ENCODE data around the gene SNAP29. TPM values are rescaled to one million over a fixed set of nuclear protein-coding genes. Genes with fewer than 3 reads are reported as not detected.

The SNAP29 gene
- total and polyA plus RNA-seq, 2 donors (not counting 3 experiments of a cell fraction or from before 2014, with no cell fraction given) = 16.4 to 26.7 TPM

- TF ChIP-seq POLR2A (IDR thresholded peaks at IDR 0.05; ENCODE audit: low read depth, low read length) (no peak), FOS (IDR thresholded peaks at IDR 0.05; ENCODE audit: borderline replicate concordance, insufficient read depth, low read length) (no peak), MYC (IDR thresholded peaks at IDR 0.05; ENCODE audit: low read depth, low read length) (no peak), POLR2AphosphoS5 (IDR thresholded peaks at IDR 0.05; ENCODE audit: insufficient read depth, low read depth, low read length) (no peak), JUN (IDR thresholded peaks at IDR 0.05; ENCODE audit: borderline replicate concordance, insufficient read depth, insufficient read length, low read depth) (no peak), MAX (IDR thresholded peaks at IDR 0.05; ENCODE audit: insufficient read depth, insufficient read length) (no peak), CTCF (IDR thresholded peaks at IDR 0.05; ENCODE audit: extremely low read depth in 1 of 2, insufficient read depth in 1 of 2, low read depth in 1 of 2, low read length in 2 of 2) (no peak), GATA2 (IDR thresholded peaks at IDR 0.05; ENCODE audit: insufficient read depth, insufficient read length, low read depth, low read length) (no peak), EZH2 (IDR thresholded peaks at IDR 0.05; ENCODE audit: borderline replicate concordance, low read depth, low read length, severe bottlenecking) (no peak)
- POLR2A ChIA-PET = no interaction called here
Observed at GRCh38 chr22:20940186-20940651, 81.4 kb downstream of the SNAP29 start.

More at GRCh38 chr22:20940186-20940651, 81.4 kb downstream of the SNAP29 start:
- dilution Hi-C loops (cut with MboI; ENCODE audit: extremely low pct_ligation_motif_present, low sequenced_read_pairs) (no loop called here), intact Hi-C loops (cut with micrococcal nuclease) (no loop called here)
- Histone ChIP-seq H3K79me2 (ENCODE audit: control insufficient read depth, insufficient read depth, low read length) (peaks cover 94% of the 10 kb centered on the region), H3K27me3 (ENCODE audit: control insufficient read depth in 2 of 2, insufficient read depth in 2 of 2, low read length in 2 of 2) (no peaks in the 10 kb centered on the region), H3K4me2 (ENCODE audit: insufficient read depth, low read length) (no peak overlapping the region), H3K36me3 (ENCODE audit: control insufficient read depth in 2 of 2, extremely low read depth in 1 of 2, insufficient read depth in 2 of 2, low read length in 2 of 2) (peaks cover 2 to 3% of the 10 kb centered on the region in 2 experiments), H3K27ac (ENCODE audit: insufficient read depth, low read depth, low read length) (no peak overlapping the region), H3K9me3 (replicated peaks; ENCODE audit: control insufficient read depth, insufficient read depth, low read length) (no peaks in the 10 kb centered on the region), H3K4me3 (replicated peaks in 1 of 3; ENCODE audit: insufficient read depth in 1 of 3, low read depth in 1 of 3, low read length in 3 of 3) (no peak overlapping the region), H3K4me1 (ENCODE audit: control insufficient read depth, extremely low read depth, insufficient read depth, low read length) (peaks cover 2% of the 10 kb centered on the region), H3K9ac (replicated peaks; ENCODE audit: extremely low read depth, insufficient read depth, low read length) (no peak overlapping the region), H2AFZ (ENCODE audit: low read depth, low read length) (no peak overlapping the region), H3K9me1 (replicated peaks; ENCODE audit: control insufficient read depth, extremely low read depth, insufficient read depth, low read length) (no peaks in the 10 kb centered on the region), H4K20me1 (replicated peaks; ENCODE audit: control insufficient read depth, extremely low read depth, insufficient read depth, low read length) (peaks cover 24% of the 10 kb centered on the region)
- CTCF ChIA-PET = interaction anchor here (0.8 to 1.0 kb wide), 2 partner anchors 11 to 23 kb away, joined by 3 to 4 read pairs; partner anchors contain the start of gene CRKL
- DNase-seq (ENCODE audit: low read depth, low spot score) (no peak), FAIRE-seq (no peak)
- BruUV-seq (replicated peaks) = no TSS peak

Other genes starting within 250 kb of the SNAP29 start
- 0.25 and 1.8 TPM in 2 replicates for gene SERPIND1, start 84.9 kb upstream of the SNAP29 start, total RNA-seq
- 0.72 and 0.94 TPM in 2 replicates for gene SERPIND1, start 84.9 kb upstream of the SNAP29 start, polyA plus RNA-seq
- 51.4 and 56.4 TPM in 2 replicates for gene PI4KA, start 196 bp upstream of the SNAP29 start, total RNA-seq
- gene PI4KA, start 196 bp upstream of the SNAP29 start, polyA plus RNA-seq = 28.9 and 30.1 TPM in 2 replicates
- 47.1 and 50.6 TPM in 2 replicates for gene CRKL, start 58.4 kb downstream of the SNAP29 start, total RNA-seq
- 15.4 and 18.0 TPM in 2 replicates for gene CRKL, start 58.4 kb downstream of the SNAP29 start, polyA plus RNA-seq
- gene AIFM3, start 108.2 kb downstream of the SNAP29 start, total RNA-seq = not detected in 2 replicates
- gene AIFM3, start 108.2 kb downstream of the SNAP29 start, polyA plus RNA-seq = 0.11 and 0.15 TPM in 2 replicates
- 60.1 and 86.8 TPM in 2 replicates for gene LZTR1, start 123.3 kb downstream of the SNAP29 start, total RNA-seq
- gene LZTR1, start 123.3 kb downstream of the SNAP29 start, polyA plus RNA-seq = 56.6 and 60.7 TPM in 2 replicates
- 13.5 and 14.9 TPM in 2 replicates for gene THAP7, start 143.1 kb downstream of the SNAP29 start, total RNA-seq
- gene THAP7, start 143.1 kb downstream of the SNAP29 start, polyA plus RNA-seq = 24.4 and 33.0 TPM in 2 replicates
- gene P2RX6, start 156.2 kb downstream of the SNAP29 start, total RNA-seq = not detected in 2 replicates
- gene P2RX6, start 156.2 kb downstream of the SNAP29 start, polyA plus RNA-seq = 0.06 TPM in 1 of 2 replicates, not detected in the other
- gene SLC7A4, start 173.6 kb downstream of the SNAP29 start, total RNA-seq = not detected in 2 replicates
- not detected in 2 replicates for gene SLC7A4, start 173.6 kb downstream of the SNAP29 start, polyA plus RNA-seq
- not detected in 2 replicates for gene LRRC74B, start 186.9 kb downstream of the SNAP29 start, total RNA-seq
- not detected in 2 replicates for gene LRRC74B, start 186.9 kb downstream of the SNAP29 start, polyA plus RNA-seq

All from endothelial cell of umbilical vein (primary cell).